HG03565 (cell line): Measurements from ENCODE around the gene ARMH1.

Experiments used
- ATAC-seq: cut with Tn5 transposase; IDR thresholded peaks from one replicate; pipeline ENCODE4 v1.9.1; 2021; ENCODE audit warnings: mild to moderate bottlenecking, moderate library complexity; ENCODE audit not compliant: unreplicated experiment

Gene ARMH1

DNA sequence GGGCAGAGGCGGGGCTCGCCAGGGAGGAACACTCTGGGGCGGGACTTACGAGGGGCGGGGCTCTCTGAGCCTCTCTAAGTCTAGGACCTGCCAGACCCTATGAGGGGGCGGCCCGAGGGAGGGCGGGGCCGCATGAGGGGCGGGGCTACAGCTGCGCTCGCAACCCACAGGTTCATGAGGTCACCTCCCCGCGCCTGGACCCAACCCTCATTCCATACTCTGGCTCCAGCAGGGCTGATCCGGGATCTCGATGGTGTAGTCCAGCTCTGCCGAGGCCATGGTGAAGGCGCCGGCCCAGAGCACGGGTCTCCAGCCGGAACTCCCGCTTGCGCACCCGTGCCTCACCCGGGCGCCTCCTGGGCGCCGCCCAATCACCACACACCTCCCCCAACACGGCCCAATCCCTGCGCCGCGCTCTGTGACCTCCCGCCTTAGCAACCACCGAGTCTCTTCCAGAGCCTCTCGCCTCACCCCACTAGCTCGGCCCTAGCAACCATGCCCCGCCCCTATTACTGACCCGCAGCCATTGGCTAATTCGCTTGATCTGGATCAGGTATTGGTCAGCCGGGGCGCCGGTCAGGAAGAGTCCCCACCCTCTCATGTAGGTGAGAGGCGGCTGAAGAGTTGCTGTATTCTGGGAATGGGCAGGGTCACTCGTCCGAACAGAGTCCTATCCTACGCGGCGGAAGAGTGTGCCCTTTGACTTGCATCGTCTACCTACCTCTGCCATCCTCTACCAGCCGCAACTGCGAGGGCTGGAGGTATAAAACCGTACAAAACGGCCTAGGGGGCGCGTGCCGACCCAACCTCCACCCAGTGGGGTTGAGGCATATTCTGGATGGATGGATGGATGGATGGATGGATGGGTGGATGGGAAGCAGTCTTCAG lies at the start of gene ARMH1, which contains the start of gene TMEM53:
TSS of gene ARMH1 (plus strand) at position 602 of the 888 bp plus-strand sequence. CDS start 14,984 bp downstream, outside the sequence.
TSS of gene TMEM53 (minus strand) at position 369 of the 888 bp plus-strand sequence. CDS start at position 279, 90 bp downstream.
- ATAC-seq, result peak; percentile 77

GRCh38 chr1:44625348-44625747 lies 49.2 kb upstream of the ARMH1 start:
- ATAC-seq, result no peak

- ATAC-seq, result no peak
Measured at GRCh38 chr1:44628962-44629756, 45.4 kb upstream of the ARMH1 start.

GRCh38 chr1:44630116-44630515 lies 44.4 kb upstream of the ARMH1 start:
- ATAC-seq, result no peak

- ATAC-seq, result no peak
Measured at GRCh38 chr1:44631333-44631646, 43.2 kb upstream of the ARMH1 start.

DNA sequence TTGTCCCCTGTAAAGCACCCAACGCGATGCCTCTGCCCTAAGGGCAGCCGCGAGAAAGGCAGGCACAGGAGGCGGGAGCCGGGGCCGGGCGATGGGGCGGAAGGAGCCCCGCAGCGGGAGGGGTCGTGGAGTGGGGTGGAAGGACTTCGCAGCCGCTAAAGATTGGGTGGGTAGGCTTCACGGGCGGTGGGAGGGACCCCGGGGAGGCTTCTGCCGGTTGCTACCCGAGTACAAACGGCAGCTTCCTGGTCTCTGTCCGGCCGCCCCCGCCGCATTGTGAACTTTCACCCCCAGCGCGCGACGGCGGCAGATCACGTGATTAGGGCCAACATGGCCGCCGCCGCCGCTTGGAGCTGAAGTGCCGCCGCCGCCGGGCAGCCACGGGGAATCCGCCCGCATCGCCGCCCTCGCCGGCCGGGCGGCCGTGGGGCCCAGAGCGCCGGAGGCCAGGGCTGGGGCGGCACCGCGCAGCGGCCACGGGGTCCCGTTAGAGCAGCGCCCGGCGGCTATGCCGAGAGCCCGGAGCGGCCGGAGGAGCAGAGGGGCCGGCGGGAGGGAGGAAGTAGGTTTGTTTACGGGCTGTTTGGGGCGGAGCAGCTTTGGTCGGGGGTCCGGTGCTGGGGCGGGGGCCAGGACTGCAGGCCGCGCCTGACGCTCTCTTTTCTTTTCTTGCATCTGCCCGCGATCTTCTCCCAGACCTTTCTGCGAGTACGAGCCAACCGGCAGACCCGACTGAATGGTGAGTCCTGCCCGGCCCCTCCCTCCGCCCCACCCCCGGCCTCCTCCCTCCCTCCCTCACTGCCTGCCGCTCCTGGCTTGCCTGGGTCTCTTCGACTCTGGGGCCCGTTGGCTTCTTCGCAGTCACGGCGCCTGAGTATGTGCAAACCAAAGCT lies 42.6 kb upstream of the ARMH1 start:
- no peak for ATAC-seq

DNA sequence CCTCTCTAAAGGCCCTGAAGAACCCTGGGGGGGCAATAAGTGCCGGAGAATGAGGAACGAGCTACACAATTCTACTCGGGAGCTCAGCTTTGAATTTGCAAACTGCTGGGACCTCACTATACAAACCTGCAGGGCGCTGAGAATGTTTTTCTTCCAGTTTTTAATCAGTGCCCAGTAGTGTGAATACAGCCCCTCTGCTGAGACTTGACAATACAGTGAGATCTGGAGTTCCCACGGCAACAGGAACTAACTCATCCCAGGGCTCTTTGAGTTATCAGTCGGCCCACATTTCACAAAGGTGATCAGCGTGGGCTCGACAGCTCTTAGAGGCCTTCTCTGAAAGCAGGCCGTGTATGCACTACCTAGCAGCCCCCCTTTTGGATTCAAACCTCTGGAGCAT lies 41.9 kb upstream of the ARMH1 start:
- ATAC-seq, result no peak

GRCh38 chr1:44634606-44635189 lies 39.8 kb upstream of the ARMH1 start:
- ATAC-seq, result no peak

GRCh38 chr1:44635439-44635838 lies 39.1 kb upstream of the ARMH1 start:
- ATAC-seq, result no peak

- no peak for ATAC-seq
Measured at GRCh38 chr1:44636083-44636687, 38.3 kb upstream of the ARMH1 start.

- ATAC-seq, result no peak
Measured at GRCh38 chr1:44636688-44637598, 37.6 kb upstream of the ARMH1 start.

GRCh38 chr1:44637702-44638411 lies 36.7 kb upstream of the ARMH1 start:
- ATAC-seq, result no peak

GRCh38 chr1:44640200-44640853 lies 34.2 kb upstream of the ARMH1 start:
- no peak for ATAC-seq

DNA sequence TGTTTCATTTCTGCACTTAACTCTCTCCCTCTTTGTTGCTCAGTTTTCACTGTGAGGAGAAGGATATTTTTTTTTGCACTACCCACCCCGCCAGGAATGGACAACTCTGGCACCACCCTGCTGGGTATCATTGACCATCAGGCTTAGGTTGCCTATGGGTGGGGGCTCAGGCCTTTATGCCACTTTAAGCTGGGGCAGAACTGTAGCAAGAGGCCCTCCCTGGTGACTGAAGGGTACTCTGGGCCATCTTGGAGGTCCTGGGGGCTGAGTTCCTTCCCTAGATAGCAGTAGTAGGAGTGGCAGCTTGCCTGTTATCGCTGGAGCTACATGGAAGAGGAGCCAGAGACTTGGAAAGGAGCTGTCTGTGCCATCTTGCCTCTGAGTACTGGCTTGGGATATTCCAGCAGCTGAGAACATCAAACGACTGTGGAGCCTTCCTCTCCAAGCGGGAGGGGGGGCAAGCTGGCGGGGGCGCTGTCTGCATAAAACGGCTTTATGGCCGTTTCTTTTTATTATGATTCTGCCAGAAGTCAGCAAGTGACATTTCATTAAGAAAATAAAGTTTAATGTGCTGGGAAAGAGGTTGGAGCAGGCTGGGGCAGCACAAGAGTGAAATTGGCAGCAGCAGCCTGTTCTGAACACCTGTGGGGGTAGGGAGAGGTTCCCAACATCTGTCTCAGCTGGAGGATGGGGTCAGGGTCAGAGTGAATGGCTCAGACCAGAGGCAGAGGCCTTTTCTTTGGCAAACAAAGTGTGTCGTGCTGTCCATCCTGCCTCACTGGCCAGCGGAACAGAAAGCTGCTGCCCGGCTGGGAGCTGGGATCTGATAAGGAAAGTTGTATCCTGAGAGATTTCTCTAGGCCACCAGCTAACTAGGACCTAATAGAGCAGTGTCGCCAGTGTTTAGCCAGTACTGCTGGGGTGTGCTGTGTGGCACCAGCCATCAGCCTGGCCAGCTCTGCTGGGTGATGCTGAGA lies 33.1 kb upstream of the ARMH1 start:
- ATAC-seq, result no peak

DNA sequence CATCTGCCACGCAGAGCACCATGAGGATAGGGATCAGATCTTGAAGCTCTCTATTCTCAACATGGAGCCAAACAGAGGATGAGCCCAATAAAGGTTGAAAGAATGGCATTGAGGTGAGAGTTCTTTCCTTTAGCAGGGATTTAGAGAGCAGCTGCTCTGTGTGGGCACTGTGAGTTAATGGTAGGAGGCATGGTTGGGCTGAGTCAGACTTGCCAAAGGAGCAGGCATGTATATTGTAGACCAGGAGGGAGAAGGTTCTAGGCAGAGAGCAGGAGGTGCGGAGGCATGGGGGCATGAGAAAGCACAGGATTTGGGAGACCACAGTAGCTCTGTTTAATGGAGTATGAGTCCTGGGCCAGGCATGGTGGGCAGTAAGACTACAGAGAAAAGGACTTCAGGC lies 32.3 kb upstream of the ARMH1 start:
- ATAC-seq, result no peak

DNA sequence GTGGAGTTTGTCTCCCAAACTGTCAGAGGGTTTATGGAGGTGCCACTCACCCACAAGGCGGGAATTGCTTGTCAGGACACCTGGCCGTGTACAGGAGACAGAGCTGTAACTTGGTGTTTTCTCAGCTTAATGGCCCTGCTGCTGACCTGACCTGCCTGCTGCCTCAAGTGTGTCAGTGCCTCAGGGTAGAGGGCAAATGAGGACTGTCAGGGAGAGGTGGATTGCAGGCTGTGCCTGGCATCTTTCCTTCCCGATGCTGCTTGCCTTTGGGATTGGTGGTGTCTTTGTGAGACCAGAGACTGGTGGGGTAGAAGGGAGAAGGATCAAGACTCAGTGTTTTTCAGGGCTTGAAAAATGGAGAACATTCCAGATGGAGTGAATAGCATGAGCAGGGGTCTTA lies 31.6 kb upstream of the ARMH1 start:
- no peak for ATAC-seq
